ENCODE results near the gene RYR1.

GRCh38 chr19:38515896-38516295, 82.4 kb downstream of the RYR1 start:
- TF ChIP-seq CTCF (conservative IDR thresholded peaks at IDR 0.05; ENCODE audit: low read depth, low read length) (no peak), EZH2phosphoT487 (IDR thresholded peaks at IDR 0.05; ENCODE audit: borderline replicate concordance, low read length) (no peak), EZH2 (IDR thresholded peaks at IDR 0.05; ENCODE audit: low read length, unreplicated experiment) (no peak)

Measured in PC-3 (cell line).